WTC11 (cell line): ENCODE measurements around the gene ZNF503. TPM values are rescaled to one million over a fixed set of nuclear protein-coding genes. Genes with fewer than 3 reads are reported as not detected.
A peak's percentile ranks its signal among the peaks of the same experiment; 100 is the strongest.

Experiments used
- ATAC-seq: fragments of 200-7000 bp; cut with Tn5 transposase; 2 replicates; pipeline ENCODE4 v1.10.0; 2021; ENCODE audit warnings: mild to moderate bottlenecking, moderate library complexity
- CTCF ChIA-PET: fragments of 300-600 bp; sonication (Branson Sonifier 250); formaldehyde crosslinking; loops from one replicate; lab custom pipeline; 2021; ENCODE audit warnings: antibody characterized with exemption; lab: Charles Lee
- POLR2A ChIA-PET: fragments of 350-600 bp; sonication (Branson Sonifier 250); formaldehyde crosslinking; loops from one replicate; lab custom pipeline; 2021; ENCODE audit warnings: antibody characterized with exemption; lab: Charles Lee
- DNase-seq: peaks from one replicate; pipeline ENCODE4 v3.0.0; 2021; ENCODE audit warnings: low spot score
- H3K27ac Mint-ChIP-seq: 2 replicates; pipeline ENCODE4 v1.8.0; 2021; ENCODE audit warnings: mixed read lengths
- H3K27me3 Mint-ChIP-seq: 2 replicates; pipeline ENCODE4 v1.8.0; 2021; ENCODE audit warnings: low read depth, mild to moderate bottlenecking, moderate library complexity, mixed read lengths
- H3K36me3 Mint-ChIP-seq: 2 replicates; pipeline ENCODE4 v1.8.0; 2021; ENCODE audit warnings: mixed read lengths
- H3K4me1 Mint-ChIP-seq: 2 replicates; pipeline ENCODE4 v1.8.0; 2022; ENCODE audit warnings: mixed read lengths
- H3K4me3 Mint-ChIP-seq: 2 replicates; pipeline ENCODE4 v1.8.0; 2021; ENCODE audit warnings: mild to moderate bottlenecking, moderate library complexity, mixed read lengths
- H3K9me3 Mint-ChIP-seq: 2 replicates; pipeline ENCODE4 v1.8.0; 2021; ENCODE audit warnings: mixed read lengths
- AR ChIP-seq: fragments of 250-450 bp; sonication (Bioruptor Pico); IDR thresholded peaks from 2 replicates; pipeline ENCODE4 v1.9.0; 2021; ENCODE audit warnings: mild to moderate bottlenecking
- ATF1 ChIP-seq: sonication (generic); formaldehyde crosslinking; IDR thresholded peaks from 2 replicates; pipeline ENCODE4 v1.8.1; 2023; ENCODE audit warnings: mild to moderate bottlenecking, moderate library complexity, missing genetic modification reagents
- CBFB ChIP-seq: sonication (generic); formaldehyde crosslinking; IDR thresholded peaks from 2 replicates; pipeline ENCODE4 v1.8.1; 2022; ENCODE audit warnings: mild to moderate bottlenecking, low read depth, missing genetic modification reagents
- CREB1 ChIP-seq: sonication (generic); formaldehyde crosslinking; IDR thresholded peaks from 2 replicates; pipeline ENCODE4 v1.8.0; 2023; ENCODE audit warnings: mild to moderate bottlenecking, missing genetic modification reagents
- ERG ChIP-seq: fragments of 250-450 bp; sonication (Bioruptor Pico); IDR thresholded peaks from 2 replicates; pipeline ENCODE4 v1.8.0; 2021; ENCODE audit warnings: mild to moderate bottlenecking
- FOXJ3 ChIP-seq: sonication (generic); formaldehyde crosslinking; IDR thresholded peaks from 2 replicates; pipeline ENCODE4 v1.9.0; 2021; ENCODE audit warnings: missing genetic modification reagents, mild to moderate bottlenecking, borderline replicate concordance
- GTF2I ChIP-seq: fragments of 250-450 bp; sonication (Bioruptor Pico); conservative IDR thresholded peaks from 2 replicates; pipeline ENCODE4 v1.4.0; 2021; ENCODE audit warnings: mild to moderate bottlenecking
- IRF1 ChIP-seq: sonication (generic); formaldehyde crosslinking; IDR thresholded peaks from 2 replicates; pipeline ENCODE4 v1.8.0; 2023; ENCODE audit warnings: missing genetic modification reagents
- MXD4 ChIP-seq: fragments of 250-450 bp; sonication (Bioruptor Pico); IDR thresholded peaks from 2 replicates; pipeline ENCODE4 v1.8.0; 2021; ENCODE audit warnings: mild to moderate bottlenecking, moderate library complexity, borderline replicate concordance
- SMAD3 ChIP-seq: sonication (generic); formaldehyde crosslinking; IDR thresholded peaks from 2 replicates; pipeline ENCODE4 v1.8.0; 2022; ENCODE audit warnings: missing genetic modification reagents, mild to moderate bottlenecking, borderline replicate concordance
- STAT6 ChIP-seq: sonication (generic); formaldehyde crosslinking; conservative IDR thresholded peaks from 2 replicates; pipeline ENCODE4 v1.8.1; 2023; ENCODE audit warnings: mild to moderate bottlenecking, low read depth, missing genetic modification reagents, moderate library complexity
- TP53 ChIP-seq: sonication (generic); formaldehyde crosslinking; IDR thresholded peaks from 2 replicates; pipeline ENCODE4 v1.8.1; 2023; ENCODE audit warnings: mild to moderate bottlenecking, missing genetic modification reagents
- USF2 ChIP-seq: sonication (generic); formaldehyde crosslinking; IDR thresholded peaks from 2 replicates; pipeline ENCODE4 v1.8.1; 2023; ENCODE audit warnings: mild to moderate bottlenecking, missing genetic modification reagents, moderate library complexity
- ZNF138 ChIP-seq: sonication (generic); formaldehyde crosslinking; conservative IDR thresholded peaks from 2 replicates; pipeline ENCODE4 v1.8.1; 2022; ENCODE audit warnings: mild to moderate bottlenecking, moderate library complexity, missing genetic modification reagents
- ZNF317 ChIP-seq: sonication (generic); formaldehyde crosslinking; IDR thresholded peaks from 2 replicates; pipeline ENCODE4 v1.8.1; 2023; ENCODE audit warnings: low read depth, mild to moderate bottlenecking, moderate library complexity, missing genetic modification reagents, borderline replicate concordance
- ZNF425 ChIP-seq: fragments of 250-450 bp; sonication (Bioruptor Pico); conservative IDR thresholded peaks from 2 replicates; pipeline ENCODE4 v1.9.0; 2021; ENCODE audit warnings: mild to moderate bottlenecking
- ZNF532 ChIP-seq: fragments of 250-450 bp; sonication (Bioruptor Pico); IDR thresholded peaks from 2 replicates; pipeline ENCODE4 v1.9.0; 2021; ENCODE audit warnings: mild to moderate bottlenecking, borderline replicate concordance
- total RNA-seq: library from RNA; stranded (reverse); gene quantifications from 3 replicates; pipeline ENCODE4 v1.2.3, GENCODE V29; 2021

ZNF503 gene
- total RNA-seq, 1 experiment from 2014 or later: 0.39 TPM

GRCh38 chr10:75400163-75400770 lies 1.3 kb downstream of the ZNF503 start (continued):
- TF ChIP-seq ZNF317 (CRISPR knock-in tag): no peak
- no peak for TF ChIP-seq USF2 (CRISPR knock-in tag)
- no peak for TF ChIP-seq GTF2I (CRISPR knock-in tag)
- TF ChIP-seq ZNF138 (CRISPR knock-in tag): no peak
- no peak for TF ChIP-seq MXD4
- no peak for TF ChIP-seq TP53 (CRISPR knock-in tag)
- no peak for TF ChIP-seq CREB1 (CRISPR knock-in tag)
- no peak for TF ChIP-seq ZNF425 (CRISPR knock-in tag)
- no peak for TF ChIP-seq FOXJ3
- TF ChIP-seq CBFB: no peak

GRCh38 chr10:75399461-75400162 lies 2.0 kb downstream of the ZNF503 start:
- no peaks in the 10 kb centered on the region for H3K9me3 Mint-ChIP-seq
- POLR2A ChIA-PET: no interaction called here
- peak; percentile 2 for ATAC-seq
- CTCF ChIA-PET: interaction anchor here (0.6 to 4.2 kb wide), 13 partner anchors 10 to 904 kb away, joined by 3 to 30 read pairs (median 5); no protein-coding TSS in a partner anchor
- peak; percentile 81 for DNase-seq
- no peak overlapping the region for H3K27ac Mint-ChIP-seq
- H3K36me3 Mint-ChIP-seq: no peaks in the 10 kb centered on the region
- peaks cover 97% of the 10 kb centered on the region for H3K27me3 Mint-ChIP-seq
- H3K4me1 Mint-ChIP-seq: peaks cover 37% of the 10 kb centered on the region
- peak overlapping the region; percentile 74 for H3K4me3 Mint-ChIP-seq
- no peak for TF ChIP-seq AR
- TF ChIP-seq STAT6 (CRISPR knock-in tag): no peak
- no peak for TF ChIP-seq ZNF317 (CRISPR knock-in tag)
- no peak for TF ChIP-seq ERG
- no peak for TF ChIP-seq ZNF532 (CRISPR knock-in tag)
- TF ChIP-seq IRF1 (CRISPR knock-in tag): no peak
- 0 out of 2 replicates have a peak, but pooled peaks have one; percentile 2 for TF ChIP-seq USF2 (CRISPR knock-in tag)
- no peak for TF ChIP-seq ATF1 (CRISPR knock-in tag)
- no peak for TF ChIP-seq ZNF138 (CRISPR knock-in tag)
- TF ChIP-seq CBFB: no peak
- TF ChIP-seq SMAD3 (CRISPR knock-in tag): no peak
